Esophagus muscularis mucosa (tissue), 4 donors: ENCODE data around the gene HLA-DQA1.

Source experiments
- CTCF ChIP-seq, 3 experiments: fragments of 200-600 bp in 2 of 3; fragments of 450-650 bp in 1 of 3; sonication (generic) in 2 of 3; IDR thresholded peaks; one replicate each; pipeline ENCODE4 v1.5.1; 2017 to 2019; ENCODE audit warnings: antibody characterized with exemption in 3 of 3, mild to moderate bottlenecking in 2 of 3, moderate library complexity in 1 of 3
- EP300 ChIP-seq: sonication (generic); formaldehyde crosslinking; IDR thresholded peaks from one replicate; pipeline ENCODE4 v1.6.1; 2017; ENCODE audit warnings: antibody characterized with exemption
- POLR2A ChIP-seq: fragments of 450-650 bp; IDR thresholded peaks from one replicate; pipeline ENCODE4 v1.6.1; 2017; ENCODE audit warnings: antibody characterized with exemption, moderate library complexity, mild to moderate bottlenecking, low read depth

- TF ChIP-seq CTCF (IDR thresholded peaks at IDR 0.05) (no peak), EP300 (no peak), POLR2A (no peak)
These were observed 1.6 kb upstream of the HLA-DQA1 start for GRCh38 chr6:32635526-32636123.
